ENCODE results near the gene PIP5K1B. TPM values are rescaled to one million over a fixed set of nuclear protein-coding genes. Genes with fewer than 3 reads are reported as not detected.

PIP5K1B gene
- total and polyA plus RNA-seq, 2 experiments from 2014 or later, result 3.2 to 5.0 TPM

GRCh38 chr9:68785965-68786364 lies 80.9 kb downstream of the PIP5K1B start:
- DNase-seq (ENCODE audit: low read depth in 1 of 2, low spot score in 1 of 2), result no peak
- TF ChIP-seq CTCF (IDR thresholded peaks at IDR 0.05; ENCODE audit: low read depth, low read length), result no peak
- H3K36me3 ChIP-seq, result no peaks in the 10 kb centered on the region
- no peak overlapping the region for H3K4me3 ChIP-seq
- H3K4me1 ChIP-seq (ENCODE audit: low read depth), result peaks cover 29% of the 10 kb centered on the region
- no peaks in the 10 kb centered on the region for H3K9me3 ChIP-seq (ENCODE audit: low read depth)
- no peaks in the 10 kb centered on the region for H3K27me3 ChIP-seq
- H3K27ac ChIP-seq, result no peak overlapping the region

- no peak for TF ChIP-seq CTCF (IDR thresholded peaks at IDR 0.05; ENCODE audit: low read depth, low read length)
- Histone ChIP-seq H3K9me3 (ENCODE audit: low read depth) (no peaks in the 10 kb centered on the region), H3K4me3 (no peak overlapping the region), H3K4me1 (ENCODE audit: low read depth) (peaks cover 21% of the 10 kb centered on the region), H3K27me3 (no peaks in the 10 kb centered on the region), H3K27ac (no peak overlapping the region), H3K36me3 (no peaks in the 10 kb centered on the region)
- DNase-seq (ENCODE audit: low read depth in 1 of 2, low spot score in 1 of 2), result no peak
Measured at GRCh38 chr9:68791169-68791568, 86.1 kb downstream of the PIP5K1B start.

- Histone ChIP-seq H3K4me3 (no peak overlapping the region), H3K27ac (peak overlapping the region; percentile 67), H3K4me1 (ENCODE audit: low read depth) (peaks cover 21% of the 10 kb centered on the region), H3K36me3 (no peaks in the 10 kb centered on the region), H3K27me3 (no peaks in the 10 kb centered on the region), H3K9me3 (ENCODE audit: low read depth) (no peaks in the 10 kb centered on the region)
- DNase-seq (ENCODE audit: low read depth in 1 of 2, low spot score in 1 of 2), result no peak
- no peak for TF ChIP-seq CTCF (IDR thresholded peaks at IDR 0.05; ENCODE audit: low read depth, low read length)
Measured at GRCh38 chr9:68793605-68794343, 88.7 kb downstream of the PIP5K1B start.

- Histone ChIP-seq H3K4me1 (ENCODE audit: low read depth) (peaks cover 21% of the 10 kb centered on the region), H3K4me3 (no peak overlapping the region), H3K27me3 (no peaks in the 10 kb centered on the region), H3K27ac (peak overlapping the region; percentile 67), H3K9me3 (ENCODE audit: low read depth) (no peaks in the 10 kb centered on the region), H3K36me3 (no peaks in the 10 kb centered on the region)
- TF ChIP-seq CTCF (IDR thresholded peaks at IDR 0.05; ENCODE audit: low read depth, low read length), result no peak
- DNase-seq (ENCODE audit: low read depth in 1 of 2, low spot score in 1 of 2), result peak in 1 of 2 donors; percentile 61
Measured at GRCh38 chr9:68794898-68795297, 89.9 kb downstream of the PIP5K1B start.

GRCh38 chr9:68795411-68795810 lies 90.4 kb downstream of the PIP5K1B start:
- no peak for DNase-seq (ENCODE audit: low read depth in 1 of 2, low spot score in 1 of 2)

More at GRCh38 chr9:68795411-68795810, 90.4 kb downstream of the PIP5K1B start:
- H3K27ac ChIP-seq, result peak overlapping the region; percentile 67
- H3K36me3 ChIP-seq, result no peaks in the 10 kb centered on the region
- H3K4me1 ChIP-seq (ENCODE audit: low read depth), result peaks cover 21% of the 10 kb centered on the region
- no peaks in the 10 kb centered on the region for H3K27me3 ChIP-seq
- H3K4me3 ChIP-seq, result no peak overlapping the region
- no peaks in the 10 kb centered on the region for H3K9me3 ChIP-seq (ENCODE audit: low read depth)
- no peak for TF ChIP-seq CTCF (IDR thresholded peaks at IDR 0.05; ENCODE audit: low read depth, low read length)

Measured in cardiac muscle cell (in vitro differentiated cells and primary cell).